AG10803 (cell line): ENCODE results near the gene POLR3G.
A peak's percentile ranks its signal among the peaks of the same experiment; 100 is the strongest.

ENCODE experiments used
- DNase-seq: peaks from one replicate; pipeline ENCODE4 v3.0.0; 2010; ENCODE audit warnings: low read depth
- H3K4me3 ChIP-seq: 2 replicates; pipeline ENCODE4 v1.5.1; 2011; ENCODE audit warnings: mild to moderate bottlenecking, low read length, control low read depth
- CTCF ChIP-seq: conservative IDR thresholded peaks from 2 replicates; pipeline ENCODE4 v1.5.1; 2011; ENCODE audit warnings: mild to moderate bottlenecking, low read length, control low read depth, inconsistent platforms

POLR3G gene

GRCh38 chr5:90495146-90495545, 20.5 kb downstream of the POLR3G start:
- H3K4me3 ChIP-seq = no peak overlapping the region
- DNase-seq = no peak
- no peak for TF ChIP-seq CTCF

- DNase-seq = no peak
- TF ChIP-seq CTCF = no peak
- no peak overlapping the region for H3K4me3 ChIP-seq
Measured at GRCh38 chr5:90503596-90503995, 28.9 kb downstream of the POLR3G start.

- no peak overlapping the region for H3K4me3 ChIP-seq
- TF ChIP-seq CTCF = no peak
- no peak for DNase-seq
Measured at GRCh38 chr5:90504743-90505142, 30.1 kb downstream of the POLR3G start.

- no peak for TF ChIP-seq CTCF
- DNase-seq = no peak
- H3K4me3 ChIP-seq = no peak overlapping the region
Measured at GRCh38 chr5:90506221-90506620, 31.6 kb downstream of the POLR3G start.

GRCh38 chr5:90510438-90510837, 35.8 kb downstream of the POLR3G start:
- DNase-seq = no peak
- H3K4me3 ChIP-seq = no peak overlapping the region
- no peak for TF ChIP-seq CTCF

GRCh38 chr5:90514520-90514919, 39.9 kb downstream of the POLR3G start:
- no peak for TF ChIP-seq CTCF
- H3K4me3 ChIP-seq = no peak overlapping the region
- DNase-seq = no peak

- TF ChIP-seq CTCF = no peak
- DNase-seq = peak; percentile 30
- no peak overlapping the region for H3K4me3 ChIP-seq
Measured at GRCh38 chr5:90518661-90519060, 44.0 kb downstream of the POLR3G start.
